Trophoblast cell (in vitro differentiated cells and primary cell): ENCODE measurements around the gene LY86.

Experiments
- DNase-seq, 2 donors: peaks; one replicate each; pipeline ENCODE4 v3.0.0-alpha.2; 2016
- H2AFZ ChIP-seq: 2 replicates; pipeline ENCODE4 v1.6.1; 2013; ENCODE audit warnings: low read length, moderate library complexity, mild to moderate bottlenecking; ENCODE audit not compliant: insufficient read depth, poor library complexity
- H2AK5ac ChIP-seq: 2 replicates; pipeline ENCODE4 v1.6.1; 2013; ENCODE audit warnings: mild to moderate bottlenecking, low read length
- H2BK120ac ChIP-seq: 2 replicates; pipeline ENCODE4 v1.6.1; 2013; ENCODE audit warnings: low read length, mild to moderate bottlenecking, moderate library complexity; ENCODE audit not compliant: insufficient read depth, poor library complexity
- H2BK12ac ChIP-seq: 2 replicates; pipeline ENCODE4 v1.6.1; 2013; ENCODE audit warnings: mild to moderate bottlenecking, low read length, moderate library complexity
- H2BK5ac ChIP-seq: 2 replicates; pipeline ENCODE4 v1.6.1; 2013; ENCODE audit warnings: low read length, low read depth, moderate library complexity, mild to moderate bottlenecking; ENCODE audit not compliant: poor library complexity
- H3K14ac ChIP-seq: 2 replicates; pipeline ENCODE4 v1.6.1; 2013; ENCODE audit warnings: mild to moderate bottlenecking, low read length
- H3K18ac ChIP-seq: 2 replicates; pipeline ENCODE4 v1.6.1; 2013; ENCODE audit warnings: mild to moderate bottlenecking, low read length
- H3K23ac ChIP-seq: 2 replicates; pipeline ENCODE4 v1.6.1; 2013; ENCODE audit warnings: low read length
- H3K27ac ChIP-seq: 2 replicates; pipeline ENCODE4 v1.5.1; 2013; ENCODE audit warnings: low read depth, mild to moderate bottlenecking, inconsistent platforms, low read length, moderate library complexity
- H3K27me3 ChIP-seq: 2 replicates; pipeline ENCODE4 v1.6.1; 2013; ENCODE audit warnings: inconsistent platforms, mild to moderate bottlenecking, low read length, moderate library complexity; ENCODE audit not compliant: insufficient read depth
- H3K36me3 ChIP-seq, 2 experiments: 1 replicate in 1 of 2; 2 replicates in 1 of 2; pipeline ENCODE4 v1.6.1; 2013; ENCODE audit warnings: low read length in 2 of 2, mild to moderate bottlenecking in 2 of 2, moderate library complexity in 1 of 2; ENCODE audit not compliant: insufficient read depth in 2 of 2, control insufficient read depth in 1 of 2
- H3K4ac ChIP-seq: 2 replicates; pipeline ENCODE4 v1.6.1; 2013; ENCODE audit warnings: low read depth, mild to moderate bottlenecking, low read length, moderate library complexity
- H3K4me1 ChIP-seq, 2 experiments: 1 replicate in 1 of 2; 2 replicates in 1 of 2; pipeline ENCODE4 v1.6.1; 2013; ENCODE audit warnings: low read length in 2 of 2, mild to moderate bottlenecking in 2 of 2, moderate library complexity in 1 of 2; ENCODE audit not compliant: insufficient read depth in 2 of 2, control insufficient read depth in 1 of 2
- H3K4me2 ChIP-seq: 2 replicates; pipeline ENCODE4 v1.6.1; 2013; ENCODE audit warnings: inconsistent platforms, mild to moderate bottlenecking, low read length, moderate library complexity
- H3K4me3 ChIP-seq: 2 replicates; pipeline ENCODE4 v1.5.1; 2013; ENCODE audit warnings: mild to moderate bottlenecking, low read depth, low read length, inconsistent platforms
- H3K79me1 ChIP-seq: one replicate; pipeline ENCODE4 v1.6.1; 2013; ENCODE audit warnings: low read length
- H3K79me2 ChIP-seq: 2 replicates; pipeline ENCODE4 v1.6.1; 2013; ENCODE audit warnings: low read length, mild to moderate bottlenecking; ENCODE audit not compliant: control insufficient read depth, insufficient read depth, poor library complexity
- H3K9ac ChIP-seq: 2 replicates; pipeline ENCODE4 v1.6.1; 2013; ENCODE audit warnings: mild to moderate bottlenecking, low read length
- H3K9me3 ChIP-seq: 2 replicates; pipeline ENCODE4 v1.6.1; 2013; ENCODE audit warnings: low read depth, mild to moderate bottlenecking, control low read depth, inconsistent platforms, low read length; ENCODE audit not compliant: insufficient read depth
- H4K12ac ChIP-seq: 2 replicates; pipeline ENCODE4 v1.6.1; 2013; ENCODE audit warnings: low read depth, mild to moderate bottlenecking, low read length, moderate library complexity
- H4K8ac ChIP-seq: 2 replicates; pipeline ENCODE4 v1.6.1; 2013; ENCODE audit warnings: low read depth, mild to moderate bottlenecking, low read length, moderate library complexity
- H4K91ac ChIP-seq: one replicate; pipeline ENCODE4 v1.6.1; 2013; ENCODE audit warnings: low read depth, mild to moderate bottlenecking, low read length, moderate library complexity
- WGBS: extraction: QIAGEN DNeasy Blood & Tissue Kit; methylation state at CpG from one replicate; pipeline ENCODE4 v1.1.7; 2013; ENCODE audit warnings: missing lambda C conversion rate; ENCODE audit not compliant: insufficient read length, insufficient coverage; ENCODE audit errors: extremely low coverage; 5-methylcytosine and 5-hydroxymethylcytosine counted together

The LY86 gene

GRCh38 chr6:6690144-6690483 lies 101.6 kb downstream of the LY86 start:
- no CpG with 5 or more reads among the region's 2 CpGs for WGBS
- Histone ChIP-seq H3K27ac (no peak overlapping the region), H3K4me1 (peaks cover 0 to 2% of the 10 kb centered on the region in 2 experiments), H3K4me2 (no peak overlapping the region), H3K4ac (no peak overlapping the region), H2AK5ac (no peak overlapping the region), H2BK120ac (no peak overlapping the region), H3K14ac (no peak overlapping the region), H4K12ac (no peak overlapping the region), H3K23ac (no peak overlapping the region), H3K9ac (no peak overlapping the region), H3K18ac (no peak overlapping the region), H3K9me3 (peaks cover 7% of the 10 kb centered on the region), H2BK12ac (no peak overlapping the region), H2BK5ac (no peak overlapping the region), H3K27me3 (no peaks in the 10 kb centered on the region), H3K4me3 (no peak overlapping the region), H4K91ac (no peak overlapping the region), H3K36me3 (no peaks in the 10 kb centered on the region), H4K8ac (no peak overlapping the region), H3K79me1 (peaks cover 2% of the 10 kb centered on the region), H3K79me2 (peaks cover 2% of the 10 kb centered on the region), H2AFZ (no peak overlapping the region)
- DNase-seq: no peak

- Histone ChIP-seq H2BK12ac (no peak overlapping the region), H3K14ac (no peak overlapping the region), H3K4me2 (no peak overlapping the region), H3K9me3 (peaks cover 7% of the 10 kb centered on the region), H4K91ac (no peak overlapping the region), H4K8ac (no peak overlapping the region), H2BK120ac (no peak overlapping the region), H3K36me3 (no peaks in the 10 kb centered on the region), H2AFZ (no peak overlapping the region), H3K4me3 (no peak overlapping the region), H2BK5ac (no peak overlapping the region), H4K12ac (no peak overlapping the region), H3K79me1 (no peaks in the 10 kb centered on the region), H3K27me3 (no peaks in the 10 kb centered on the region), H3K27ac (no peak overlapping the region), H3K18ac (no peak overlapping the region), H3K23ac (no peak overlapping the region), H3K4ac (no peak overlapping the region), H3K4me1 (no peaks in the 10 kb centered on the region), H3K79me2 (no peaks in the 10 kb centered on the region), H2AK5ac (no peak overlapping the region), H3K9ac (no peak overlapping the region)
- WGBS: no CpG with 5 or more reads among the region's 6 CpGs
- no peak for DNase-seq
Observed at GRCh38 chr6:6694368-6694780, 105.9 kb downstream of the LY86 start.

- H3K27me3 ChIP-seq: no peaks in the 10 kb centered on the region
- no peak overlapping the region for H4K8ac ChIP-seq
- peak overlapping the region; percentile 15 for H2AFZ ChIP-seq
- H2AK5ac ChIP-seq: no peak overlapping the region
- no peak overlapping the region for H3K23ac ChIP-seq
- H2BK12ac ChIP-seq: no peak overlapping the region
- no peak overlapping the region for H2BK120ac ChIP-seq
- H3K4me3 ChIP-seq: no peak overlapping the region
- no peak overlapping the region for H2BK5ac ChIP-seq
- no peak overlapping the region for H3K4ac ChIP-seq
- no peak overlapping the region for H3K18ac ChIP-seq
- no peak overlapping the region for H3K14ac ChIP-seq
- no peak overlapping the region for H4K12ac ChIP-seq
- H3K4me1 ChIP-seq: peaks cover 0 to 1% of the 10 kb centered on the region in 2 experiments
- no peaks in the 10 kb centered on the region for H3K79me1 ChIP-seq
- no peak overlapping the region for H3K4me2 ChIP-seq
- no peaks in the 10 kb centered on the region for H3K36me3 ChIP-seq
- H3K27ac ChIP-seq: no peak overlapping the region
- DNase-seq: peak in 1 of 2 donors; percentile 52
- no CpG with 5 or more reads among the region's 18 CpGs for whole genome bisulfite sequencing
- H3K9me3 ChIP-seq: peaks cover 7% of the 10 kb centered on the region
- no peak overlapping the region for H3K9ac ChIP-seq
- H3K79me2 ChIP-seq: no peaks in the 10 kb centered on the region
- H4K91ac ChIP-seq: no peak overlapping the region
Observed at GRCh38 chr6:6694825-6695624, 106.5 kb downstream of the LY86 start.

GRCh38 chr6:6695625-6696276 lies 107.2 kb downstream of the LY86 start:
- peak overlapping the region; percentile 15 for H2AFZ ChIP-seq
- no peak overlapping the region for H3K4ac ChIP-seq
- no peaks in the 10 kb centered on the region for H3K27me3 ChIP-seq
- H2AK5ac ChIP-seq: no peak overlapping the region
- no peak for DNase-seq
- no peak overlapping the region for H3K4me3 ChIP-seq
- no peak overlapping the region for H2BK5ac ChIP-seq
- H3K18ac ChIP-seq: no peak overlapping the region
- no peaks in the 10 kb centered on the region for H3K79me1 ChIP-seq
- H3K14ac ChIP-seq: no peak overlapping the region
- no peaks in the 10 kb centered on the region for H3K79me2 ChIP-seq
- no peak overlapping the region for H3K23ac ChIP-seq
- WGBS: no CpG with 5 or more reads among the region's 6 CpGs
- no peak overlapping the region for H4K12ac ChIP-seq
- peaks cover 0 to 2% of the 10 kb centered on the region in 2 experiments for H3K4me1 ChIP-seq
- H3K36me3 ChIP-seq: no peaks in the 10 kb centered on the region
- no peak overlapping the region for H2BK120ac ChIP-seq
- peaks cover 7% of the 10 kb centered on the region for H3K9me3 ChIP-seq
- H2BK12ac ChIP-seq: no peak overlapping the region
- H3K9ac ChIP-seq: no peak overlapping the region
- H3K4me2 ChIP-seq: no peak overlapping the region
- no peak overlapping the region for H4K8ac ChIP-seq
- no peak overlapping the region for H3K27ac ChIP-seq
- H4K91ac ChIP-seq: no peak overlapping the region
